CD14-positive monocyte (primary cell): ENCODE data around the gene HLA-C. TPM values are rescaled to one million over a fixed set of nuclear protein-coding genes. Genes with fewer than 3 reads are reported as not detected.

Source experiments
- DNase-seq, 3 donors: peaks; one replicate each; pipeline ENCODE4 v3.0.0-alpha.2; 2011 to 2022
- H2AFZ ChIP-seq: 2 replicates; pipeline ENCODE4 v1.6.0; 2012; ENCODE audit warnings: mild to moderate bottlenecking, low read depth, low read length, inconsistent platforms; ENCODE audit not compliant: insufficient read depth, poor library complexity, severe bottlenecking
- H3K27ac ChIP-seq, 2 donors: 1 replicate in 1 of 2; 2 replicates in 1 of 2; pipeline ENCODE4 v1.5.1; 2012 to 2013; ENCODE audit warnings: low read length in 2 of 2, control low read depth in 1 of 2, inconsistent platforms in 1 of 2, low read depth in 1 of 2, mild to moderate bottlenecking in 1 of 2
- H3K27me3 ChIP-seq, 2 donors: one replicate each; pipeline versions ENCODE4 v1.6.0 to v1.6.1; 2011 to 2013; ENCODE audit warnings: low read length in 2 of 2; ENCODE audit not compliant: control insufficient read depth in 2 of 2, insufficient read depth in 2 of 2
- H3K36me3 ChIP-seq, 2 donors: replicated peaks in 1 of 2; 1 replicate in 1 of 2; 2 replicates in 1 of 2; pipeline versions ENCODE4 v1.5.1 to v1.6.1; 2012 to 2013; ENCODE audit warnings: low read length in 2 of 2, control low read depth in 1 of 2, inconsistent platforms in 1 of 2, mild to moderate bottlenecking in 1 of 2; ENCODE audit not compliant: insufficient read depth in 2 of 2, control insufficient read depth in 1 of 2
- H3K4me1 ChIP-seq, 2 donors: 1 replicate in 1 of 2; 2 replicates in 1 of 2; pipeline versions ENCODE4 v1.5.1 to v1.6.1; 2012 to 2013; ENCODE audit warnings: low read length in 2 of 2, control low read depth in 1 of 2, inconsistent platforms in 1 of 2, mild to moderate bottlenecking in 1 of 2, moderate library complexity in 1 of 2; ENCODE audit not compliant: insufficient read depth in 2 of 2, control insufficient read depth in 1 of 2
- H3K4me2 ChIP-seq: replicated peaks from 2 replicates; pipeline ENCODE3; 2012; ENCODE audit warnings: low read length, moderate library complexity, mild to moderate bottlenecking; ENCODE audit not compliant: poor library complexity, severe bottlenecking; ENCODE audit errors: extremely low read depth
- H3K4me3 ChIP-seq, 3 experiments: fragments of 200-600 bp in 1 of 3; sonication (generic) in 1 of 3; replicated peaks in 1 of 3; 1 replicate in 2 of 3; 2 replicates in 1 of 3; pipeline ENCODE4 v1.5.1; 2011 to 2013; ENCODE audit warnings: low read length in 3 of 3, mild to moderate bottlenecking in 3 of 3, control low read depth in 2 of 3, low read depth in 2 of 3, inconsistent platforms in 1 of 3, moderate library complexity in 1 of 3
- H3K79me2 ChIP-seq: 2 replicates; pipeline ENCODE4 v1.6.0; 2012; ENCODE audit warnings: mild to moderate bottlenecking, control low read depth, inconsistent platforms, low read length, moderate library complexity; ENCODE audit not compliant: insufficient read depth
- H3K9ac ChIP-seq: 2 replicates; pipeline ENCODE4 v1.6.0; 2017; ENCODE audit warnings: low read length, mild to moderate bottlenecking; ENCODE audit not compliant: insufficient read depth, poor library complexity, severe bottlenecking
- H3K9me3 ChIP-seq, 2 donors: replicated peaks in 1 of 2; 1 replicate in 1 of 2; 2 replicates in 1 of 2; pipeline versions ENCODE4 v1.5.1 to v1.6.1; 2012 to 2013; ENCODE audit warnings: low read length in 2 of 2, control low read depth in 1 of 2; ENCODE audit not compliant: control insufficient read depth in 1 of 2, insufficient read depth in 1 of 2
- H4K20me1 ChIP-seq: 2 replicates; pipeline ENCODE4 v1.6.0; 2012; ENCODE audit warnings: mild to moderate bottlenecking, low read length, control low read depth, moderate library complexity; ENCODE audit not compliant: insufficient read depth
- H3K27ac Mint-ChIP-seq, 7 donors: one replicate each; pipeline ENCODE4 v1.8.0; 2020; ENCODE audit warnings: mild to moderate bottlenecking in 7 of 7, mixed read lengths in 7 of 7, moderate library complexity in 6 of 7, inconsistent platforms in 2 of 7
- H3K27me3 Mint-ChIP-seq, 3 donors: one replicate each; pipeline ENCODE4 v1.8.0; 2021 to 2022; ENCODE audit warnings: low read depth in 3 of 3, mild to moderate bottlenecking in 3 of 3, mixed read lengths in 3 of 3, moderate library complexity in 3 of 3, inconsistent platforms in 1 of 3
- H3K36me3 Mint-ChIP-seq, 2 donors: one replicate each; pipeline ENCODE4 v1.8.0; 2020; ENCODE audit warnings: mixed read lengths in 2 of 2, inconsistent platforms in 1 of 2, mild to moderate bottlenecking in 1 of 2
- H3K4me1 Mint-ChIP-seq: one replicate; pipeline ENCODE4 v1.8.0; 2020; ENCODE audit warnings: mild to moderate bottlenecking, mixed read lengths
- H3K4me3 Mint-ChIP-seq, 2 donors: one replicate each; pipeline ENCODE4 v1.8.0; 2020; ENCODE audit warnings: mild to moderate bottlenecking in 2 of 2, mixed read lengths in 2 of 2, moderate library complexity in 1 of 2
- H3K9me3 Mint-ChIP-seq, 7 donors: one replicate each; pipeline ENCODE4 v1.8.0; 2020 to 2022; ENCODE audit warnings: mixed read lengths in 7 of 7, mild to moderate bottlenecking in 6 of 7, moderate library complexity in 6 of 7, inconsistent platforms in 2 of 7
- CTCF ChIP-seq: fragments of 200-600 bp; IDR thresholded peaks from one replicate; pipeline ENCODE4 v1.8.0; 2022; ENCODE audit warnings: antibody characterized with exemption, mild to moderate bottlenecking
- WGBS: methylation state at CpG from one replicate; pipeline ENCODE4 v1.1.5; 2013; ENCODE audit warnings: missing lambda C conversion rate; ENCODE audit not compliant: insufficient coverage; 5-methylcytosine and 5-hydroxymethylcytosine counted together
- intact Hi-C, 2 donors: fragments of 100-400 bp; cut with micrococcal nuclease; formaldehyde crosslinking; loops; one replicate each; pipeline versions ENCODE4 v1.15.0 to v1.15.1; 2023
- polyA plus RNA-seq, 3 donors: library from polyadenylated mRNA; depleted of rRNA in 1 of 3; unstranded in 2 of 3; stranded (reverse) in 1 of 3; fragments of 300-500 nt in 2 of 3; fragments of >200 nt in 1 of 3; fragmentation: Illumina TruSeq in 2 of 3; gene quantifications; 1 replicate in 2 of 3; 2 replicates in 1 of 3; pipeline ENCODE4 v1.2.3, GENCODE V29; 2012 to 2021

Gene HLA-C
- polyA plus RNA-seq, 3 donors = 1,088 to 2,224 (median 1,829) TPM

GRCh38 chr6:31287619-31288018, 15.7 kb upstream of the HLA-C start:
- Histone ChIP-seq H3K27ac (no peak overlapping the region), H3K79me2 (no peaks in the 10 kb centered on the region), H3K4me2 (no peak overlapping the region), H3K27me3 (peaks cover 4 to 6% of the 10 kb centered on the region in 2 donors), H3K4me3 (no peak overlapping the region), H3K4me1 (no peaks in the 10 kb centered on the region), H3K9ac (no peak overlapping the region), H4K20me1 (no peaks in the 10 kb centered on the region), H3K9me3 (no peaks in the 10 kb centered on the region), H2AFZ (no peak overlapping the region), H3K36me3 (no peaks in the 10 kb centered on the region)
- Mint-ChIP-seq H3K36me3 (no peaks in the 10 kb centered on the region), H3K27me3 (peaks cover 9 to 18% (median 17%) of the 10 kb centered on the region in 3 donors), H3K4me3 (no peak overlapping the region), H3K27ac (peak overlapping the region in 1 of 7 donors; percentile 15), H3K9me3 (peaks cover 0 to 7% (median 0%) of the 10 kb centered on the region in 7 donors), H3K4me1 (peaks cover 9% of the 10 kb centered on the region)
- intact Hi-C loops = no loop called here
- DNase-seq = no peak
- TF ChIP-seq CTCF = no peak
- WGBS = 25% methylated on average over 3 of the region's 4 CpGs

- no peaks in the 10 kb centered on the region for H3K9me3 ChIP-seq
- H3K27ac ChIP-seq = no peak overlapping the region
- no peaks in the 10 kb centered on the region for H4K20me1 ChIP-seq
- intact Hi-C loops = no loop called here
- no peaks in the 10 kb centered on the region for H3K36me3 ChIP-seq
- peaks cover 6 to 12% (median 10%) of the 10 kb centered on the region in 3 donors for H3K27me3 Mint-ChIP-seq
- H3K4me3 ChIP-seq = no peak overlapping the region
- H3K9me3 Mint-ChIP-seq = peaks cover 0 to 14% (median 4%) of the 10 kb centered on the region in 7 donors
- peaks cover 9% of the 10 kb centered on the region for H3K4me1 Mint-ChIP-seq
- WGBS = 88% methylated on average over 1 of the region's 2 CpGs
- H3K9ac ChIP-seq = no peak overlapping the region
- H2AFZ ChIP-seq = no peak overlapping the region
- no peak for TF ChIP-seq CTCF
- no peak overlapping the region for H3K4me2 ChIP-seq
- no peak for DNase-seq
- no peaks in the 10 kb centered on the region for H3K4me1 ChIP-seq
- H3K79me2 ChIP-seq = no peaks in the 10 kb centered on the region
- H3K27me3 ChIP-seq = no peaks in the 10 kb centered on the region
- no peaks in the 10 kb centered on the region for H3K36me3 Mint-ChIP-seq
- H3K27ac Mint-ChIP-seq = no peak overlapping the region
- no peak overlapping the region for H3K4me3 Mint-ChIP-seq
Measured at GRCh38 chr6:31285982-31286381, 14.1 kb upstream of the HLA-C start.
